ENCODE measurements around the gene HIGD2A. TPM values are rescaled to one million over a fixed set of nuclear protein-coding genes. Genes with fewer than 3 reads are reported as not detected.

Gene HIGD2A
- total RNA-seq, 1 donor from 2014 or later, result 103 TPM

- Histone ChIP-seq H3K27ac (ENCODE audit: low read depth, low read length) (no peak overlapping the region), H3K9ac (ENCODE audit: low read length) (no peak overlapping the region), H3K27me3 (ENCODE audit: insufficient read depth, low read length) (no peaks in the 10 kb centered on the region), H3K79me2 (ENCODE audit: insufficient read depth, low read length) (peaks cover 9% of the 10 kb centered on the region), H3K4me1 (ENCODE audit: insufficient read depth, low read length) (peaks cover 11% of the 10 kb centered on the region), H2AFZ (ENCODE audit: low read depth, low read length) (no peak overlapping the region), H3K4me3 (ENCODE audit: insufficient read depth, low read depth, low read length) (no peak overlapping the region), H3K9me3 (ENCODE audit: insufficient read depth, low read depth, low read length) (no peaks in the 10 kb centered on the region), H3K36me3 (ENCODE audit: insufficient read depth, low read length) (peaks cover 16% of the 10 kb centered on the region), H3K4me2 (ENCODE audit: low read length) (no peak overlapping the region), H4K20me1 (ENCODE audit: insufficient read depth, low read length) (peaks cover 9% of the 10 kb centered on the region)
- peaks cover 11% of the 10 kb centered on the region for H3K4me1 Mint-ChIP-seq (ENCODE audit: low read depth, unreplicated experiment)
- no peak for TF ChIP-seq EZH2 (IDR thresholded peaks at IDR 0.05; ENCODE audit: insufficient read depth, low read length)
- TF ChIP-seq, protein P1, sequence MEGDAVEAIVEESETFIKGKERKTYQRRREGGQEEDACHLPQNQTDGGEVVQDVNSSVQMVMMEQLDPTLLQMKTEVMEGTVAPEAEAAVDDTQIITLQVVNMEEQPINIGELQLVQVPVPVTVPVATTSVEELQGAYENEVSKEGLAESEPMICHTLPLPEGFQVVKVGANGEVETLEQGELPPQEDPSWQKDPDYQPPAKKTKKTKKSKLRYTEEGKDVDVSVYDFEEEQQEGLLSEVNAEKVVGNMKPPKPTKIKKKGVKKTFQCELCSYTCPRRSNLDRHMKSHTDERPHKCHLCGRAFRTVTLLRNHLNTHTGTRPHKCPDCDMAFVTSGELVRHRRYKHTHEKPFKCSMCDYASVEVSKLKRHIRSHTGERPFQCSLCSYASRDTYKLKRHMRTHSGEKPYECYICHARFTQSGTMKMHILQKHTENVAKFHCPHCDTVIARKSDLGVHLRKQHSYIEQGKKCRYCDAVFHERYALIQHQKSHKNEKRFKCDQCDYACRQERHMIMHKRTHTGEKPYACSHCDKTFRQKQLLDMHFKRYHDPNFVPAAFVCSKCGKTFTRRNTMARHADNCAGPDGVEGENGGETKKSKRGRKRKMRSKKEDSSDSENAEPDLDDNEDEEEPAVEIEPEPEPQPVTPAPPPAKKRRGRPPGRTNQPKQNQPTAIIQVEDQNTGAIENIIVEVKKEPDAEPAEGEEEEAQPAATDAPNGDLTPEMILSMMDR (IDR thresholded peaks at IDR 0.05; ENCODE audit: insufficient read depth, low read depth, low read length), result no peak
- H3K36me3 Mint-ChIP-seq (ENCODE audit: low read depth, unreplicated experiment), result peaks cover 8% of the 10 kb centered on the region
- H3K4me3 Mint-ChIP-seq (ENCODE audit: unreplicated experiment), result no peak overlapping the region
- FAIRE-seq (no peak), DNase-seq (ENCODE audit: low read depth) (no peak)
- H3K27me3 Mint-ChIP-seq (ENCODE audit: low read depth, unreplicated experiment), result peaks cover 2% of the 10 kb centered on the region
- H3K27ac Mint-ChIP-seq (ENCODE audit: unreplicated experiment), result no peak overlapping the region
- H3K9me3 Mint-ChIP-seq (ENCODE audit: unreplicated experiment), result peaks cover 2% of the 10 kb centered on the region
Measured at GRCh38 chr5:176369934-176370711, 18.4 kb upstream of the HIGD2A start.

- no peak overlapping the region for H3K27ac ChIP-seq (ENCODE audit: low read depth, low read length)
- H3K9me3 ChIP-seq (ENCODE audit: insufficient read depth, low read depth, low read length), result no peaks in the 10 kb centered on the region
- Mint-ChIP-seq H3K27me3 (ENCODE audit: low read depth, unreplicated experiment) (peaks cover 2% of the 10 kb centered on the region), H3K4me1 (ENCODE audit: low read depth, unreplicated experiment) (peaks cover 8% of the 10 kb centered on the region), H3K4me3 (ENCODE audit: unreplicated experiment) (no peak overlapping the region), H3K27ac (ENCODE audit: unreplicated experiment) (no peak overlapping the region), H3K9me3 (ENCODE audit: unreplicated experiment) (peaks cover 2% of the 10 kb centered on the region), H3K36me3 (ENCODE audit: low read depth, unreplicated experiment) (peaks cover 8% of the 10 kb centered on the region)
- no peak for TF ChIP-seq EZH2 (IDR thresholded peaks at IDR 0.05; ENCODE audit: insufficient read depth, low read length)
- no peak overlapping the region for H2AFZ ChIP-seq (ENCODE audit: low read depth, low read length)
- FAIRE-seq, result no peak
- no peak for DNase-seq (ENCODE audit: low read depth)
- peaks cover 9% of the 10 kb centered on the region for H4K20me1 ChIP-seq (ENCODE audit: insufficient read depth, low read length)
- no peak overlapping the region for H3K4me3 ChIP-seq (ENCODE audit: insufficient read depth, low read depth, low read length)
- no peaks in the 10 kb centered on the region for H3K4me1 ChIP-seq (ENCODE audit: insufficient read depth, low read length)
- no peaks in the 10 kb centered on the region for H3K27me3 ChIP-seq (ENCODE audit: insufficient read depth, low read length)
- no peak overlapping the region for H3K4me2 ChIP-seq (ENCODE audit: low read length)
- no peaks in the 10 kb centered on the region for H3K79me2 ChIP-seq (ENCODE audit: insufficient read depth, low read length)
- peaks cover 18% of the 10 kb centered on the region for H3K36me3 ChIP-seq (ENCODE audit: insufficient read depth, low read length)
- H3K9ac ChIP-seq (ENCODE audit: low read length), result no peak overlapping the region
Measured at GRCh38 chr5:176371621-176372539, 16.7 kb upstream of the HIGD2A start.

GRCh38 chr5:176373100-176373818 lies 15.3 kb upstream of the HIGD2A start:
- H3K27me3 Mint-ChIP-seq (ENCODE audit: low read depth, unreplicated experiment), result no peaks in the 10 kb centered on the region
- Histone ChIP-seq H3K79me2 (ENCODE audit: insufficient read depth, low read length) (no peaks in the 10 kb centered on the region), H3K27ac (ENCODE audit: low read depth, low read length) (no peak overlapping the region), H3K27me3 (ENCODE audit: insufficient read depth, low read length) (no peaks in the 10 kb centered on the region), H3K36me3 (ENCODE audit: insufficient read depth, low read length) (peaks cover 14% of the 10 kb centered on the region), H4K20me1 (ENCODE audit: insufficient read depth, low read length) (no peaks in the 10 kb centered on the region), H3K4me2 (ENCODE audit: low read length) (no peak overlapping the region), H3K4me3 (ENCODE audit: insufficient read depth, low read depth, low read length) (no peak overlapping the region), H2AFZ (ENCODE audit: low read depth, low read length) (no peak overlapping the region), H3K9me3 (ENCODE audit: insufficient read depth, low read depth, low read length) (no peaks in the 10 kb centered on the region), H3K9ac (ENCODE audit: low read length) (no peak overlapping the region), H3K4me1 (ENCODE audit: insufficient read depth, low read length) (no peaks in the 10 kb centered on the region)
- H3K4me3 Mint-ChIP-seq (ENCODE audit: unreplicated experiment), result no peak overlapping the region
- no peak overlapping the region for H3K27ac Mint-ChIP-seq (ENCODE audit: unreplicated experiment)
- peaks cover 2% of the 10 kb centered on the region for H3K36me3 Mint-ChIP-seq (ENCODE audit: low read depth, unreplicated experiment)
- FAIRE-seq, result no peak
- DNase-seq (ENCODE audit: low read depth), result no peak
- peaks cover 2% of the 10 kb centered on the region for H3K4me1 Mint-ChIP-seq (ENCODE audit: low read depth, unreplicated experiment)
- H3K9me3 Mint-ChIP-seq (ENCODE audit: unreplicated experiment), result no peaks in the 10 kb centered on the region
- no peak for TF ChIP-seq EZH2 (IDR thresholded peaks at IDR 0.05; ENCODE audit: insufficient read depth, low read length)
- TF ChIP-seq, protein P1 (IDR thresholded peaks at IDR 0.05; ENCODE audit: insufficient read depth, low read depth, low read length), result no peak

All from astrocyte (in vitro differentiated cells and primary cell).